Astrocyte of the spinal cord (primary cell): ENCODE measurements around the gene GABRG3.

ENCODE experiments used
- DNase-seq: peaks from one replicate; pipeline ENCODE4 v3.0.0; 2011; ENCODE audit warnings: low read depth, low spot score
- H3K4me3 ChIP-seq: 2 replicates; pipeline ENCODE4 v1.5.1; 2011; ENCODE audit warnings: low read depth, mild to moderate bottlenecking, low read length, moderate library complexity
- CTCF ChIP-seq: IDR thresholded peaks from 2 replicates; pipeline ENCODE4 v1.5.1; 2012; ENCODE audit warnings: low read depth, mild to moderate bottlenecking, low read length, inconsistent platforms
- in situ Hi-C: cut with HindIII; loops from 2 replicates; pipeline ENCODE4 v1.10.0; 2017; ENCODE audit warnings: low sequenced_read_pairs

Gene GABRG3

GRCh38 chr15:26970712-26971210 is at the start of gene GABRG3:
GABRG3 (plus strand) TSS chr15:26971181.
- TF ChIP-seq CTCF: no peak
- no peak for DNase-seq
- peak within 1 kb of the TSS; percentile 26 for H3K4me3 ChIP-seq
- in situ Hi-C loops: no loop called here

GRCh38 chr15:26921433-26921832 is 49.5 kb upstream of the GABRG3 start:
- no peak for DNase-seq
- no peak for TF ChIP-seq CTCF
- in situ Hi-C loops: no loop called here
- no peak overlapping the region for H3K4me3 ChIP-seq

- TF ChIP-seq CTCF: no peak
- DNase-seq: no peak
- H3K4me3 ChIP-seq: no peak overlapping the region
- in situ Hi-C loops: no loop called here
Observed at GRCh38 chr15:26926081-26926480, 44.9 kb upstream of the GABRG3 start.

GRCh38 chr15:26928051-26928450 is 42.9 kb upstream of the GABRG3 start:
- H3K4me3 ChIP-seq: no peak overlapping the region
- DNase-seq: no peak
- in situ Hi-C loops: no loop called here
- no peak for TF ChIP-seq CTCF

- TF ChIP-seq CTCF: no peak
- no peak for DNase-seq
- in situ Hi-C loops: no loop called here
- H3K4me3 ChIP-seq: no peak overlapping the region
Observed at GRCh38 chr15:26929588-26929987, 41.4 kb upstream of the GABRG3 start.

GRCh38 chr15:26934848-26935247 is 36.1 kb upstream of the GABRG3 start:
- TF ChIP-seq CTCF: no peak

GRCh38 chr15:26935322-26935721 is 35.7 kb upstream of the GABRG3 start:
- in situ Hi-C loops: no loop called here
- no peak for DNase-seq
- H3K4me3 ChIP-seq: no peak overlapping the region
- no peak for TF ChIP-seq CTCF

More at GRCh38 chr15:26934848-26935247, 36.1 kb upstream of the GABRG3 start:
- no peak overlapping the region for H3K4me3 ChIP-seq
- no peak for DNase-seq
- in situ Hi-C loops: no loop called here
